GM18519 (cell line): ENCODE measurements around the gene SNX9.
"Not testable (repeated sequence)": the region's sequence is repeated elsewhere in the genome, so short reads cannot be mapped to it uniquely, and the experiment has no call there.

Source experiments
- ATAC-seq: cut with Tn5 transposase; IDR thresholded peaks from one replicate; pipeline ENCODE4 v1.9.1; 2021; ENCODE audit warnings: mild to moderate bottlenecking, moderate library complexity; ENCODE audit not compliant: unreplicated experiment, low FRiP score

Gene SNX9

DNA sequence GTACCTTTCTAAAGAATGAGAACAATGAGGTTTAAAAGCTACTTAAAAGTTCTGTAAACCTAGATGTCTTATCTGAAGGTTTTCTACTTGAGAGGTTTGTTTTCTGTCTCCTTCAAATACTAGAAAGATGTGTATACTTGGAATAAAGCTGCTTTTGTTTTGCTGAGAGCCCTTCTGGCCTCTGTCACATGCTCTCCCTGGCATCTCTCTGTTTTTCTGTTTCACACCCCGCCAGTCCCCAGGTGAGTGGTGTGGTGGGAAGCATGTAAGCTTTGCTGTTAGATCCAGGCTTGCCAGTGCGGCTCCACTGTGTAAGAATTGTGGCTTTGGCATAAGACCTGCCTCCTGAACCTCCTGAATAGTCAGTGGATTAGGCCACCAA lies 56.8 kb downstream of the SNX9 start:
- ATAC-seq: peak; percentile 23

- no peak for ATAC-seq
These were observed 57.5 kb downstream of the SNX9 start for GRCh38 chr6:157880534-157880933.

DNA sequence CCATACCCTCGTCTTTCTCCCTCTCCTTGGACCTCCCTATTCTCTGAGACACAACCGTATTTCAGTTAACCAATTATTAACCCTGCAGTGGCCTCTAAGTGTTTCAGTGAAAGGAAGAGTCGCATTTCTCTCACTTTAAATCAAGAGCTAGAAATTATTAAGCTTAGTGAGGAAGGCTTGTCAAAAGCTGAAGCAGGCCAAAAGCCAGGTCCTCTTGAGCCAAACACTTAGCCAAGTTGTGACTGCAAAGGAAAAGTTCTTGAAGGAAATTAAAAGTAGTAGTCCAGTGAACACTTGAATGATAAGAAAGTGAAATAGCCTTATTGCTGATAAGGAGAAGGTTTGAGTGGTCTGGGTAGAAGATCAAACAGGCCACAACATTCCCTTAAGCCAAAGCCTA lies 58.3 kb downstream of the SNX9 start:
- ATAC-seq: no peak

- no peak for ATAC-seq
These were observed 61.7 kb downstream of the SNX9 start for GRCh38 chr6:157884756-157885155.

GRCh38 chr6:157885211-157885788 lies 62.3 kb downstream of the SNX9 start:
- no peak for ATAC-seq

DNA sequence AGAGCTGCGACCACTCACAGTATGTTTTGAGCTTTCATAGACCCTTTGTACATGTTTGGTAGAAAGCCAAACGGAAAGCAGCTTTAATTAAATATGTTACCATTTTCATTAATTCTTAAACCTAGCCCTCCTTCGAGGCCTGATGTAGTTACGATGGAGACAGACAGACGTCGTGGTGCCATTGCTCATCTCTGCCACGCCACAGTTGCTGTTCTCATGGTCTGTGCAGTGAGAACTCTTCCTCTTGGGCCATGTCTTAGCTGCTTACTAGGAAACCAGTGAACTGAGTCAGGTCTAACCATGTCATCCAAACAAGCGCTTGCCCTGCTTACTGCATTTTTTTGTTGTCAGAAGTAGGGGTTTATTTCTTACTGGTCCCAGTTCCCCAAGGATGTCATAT lies 62.8 kb downstream of the SNX9 start:
- ATAC-seq: no peak

- ATAC-seq: no peak
These were observed 64.8 kb downstream of the SNX9 start for GRCh38 chr6:157887892-157888291.

DNA sequence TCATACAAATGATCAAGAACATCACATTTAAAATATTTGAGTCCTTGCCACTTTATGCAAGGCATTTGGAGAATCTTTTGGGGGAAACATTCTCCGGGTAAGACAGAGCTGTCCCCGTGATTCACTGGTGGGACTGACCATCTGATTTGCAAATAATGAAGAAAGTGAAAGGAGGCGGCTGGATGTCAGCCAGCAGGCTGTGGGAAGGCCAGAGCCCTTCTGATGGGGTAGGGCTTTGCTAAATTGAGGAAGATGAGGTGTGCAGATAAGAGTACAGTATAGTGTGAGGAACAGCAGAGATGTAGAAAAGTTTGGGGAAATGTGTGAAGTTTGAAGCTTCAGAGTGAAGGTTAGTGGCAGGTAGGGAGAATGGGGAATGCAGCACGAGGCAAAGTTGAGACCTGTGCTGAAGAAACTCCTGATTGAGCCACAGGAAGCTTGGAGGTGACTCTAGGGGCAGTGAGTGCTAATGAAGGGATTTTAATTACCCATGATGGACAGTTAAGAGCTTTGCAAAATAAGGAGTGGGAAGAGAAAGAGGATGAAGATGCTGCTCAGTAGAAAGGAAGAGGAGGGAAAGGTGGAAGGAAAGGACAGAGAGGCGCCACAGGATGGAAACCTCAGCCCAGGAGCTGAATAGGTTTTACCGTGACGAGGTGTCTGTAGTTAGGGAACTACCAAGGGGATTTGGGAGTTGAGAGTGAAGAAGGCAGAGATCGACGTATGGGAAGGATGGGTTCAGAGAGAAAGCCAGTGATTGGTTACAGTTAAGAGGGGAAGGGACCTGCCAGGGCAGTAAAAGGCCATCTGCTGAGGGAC lies 68.7 kb downstream of the SNX9 start:
- no peak for ATAC-seq

- ATAC-seq: no peak
These were observed 69.4 kb downstream of the SNX9 start for GRCh38 chr6:157892363-157892877.

GRCh38 chr6:157893238-157893637 lies 70.2 kb downstream of the SNX9 start:
- no peak for ATAC-seq

DNA sequence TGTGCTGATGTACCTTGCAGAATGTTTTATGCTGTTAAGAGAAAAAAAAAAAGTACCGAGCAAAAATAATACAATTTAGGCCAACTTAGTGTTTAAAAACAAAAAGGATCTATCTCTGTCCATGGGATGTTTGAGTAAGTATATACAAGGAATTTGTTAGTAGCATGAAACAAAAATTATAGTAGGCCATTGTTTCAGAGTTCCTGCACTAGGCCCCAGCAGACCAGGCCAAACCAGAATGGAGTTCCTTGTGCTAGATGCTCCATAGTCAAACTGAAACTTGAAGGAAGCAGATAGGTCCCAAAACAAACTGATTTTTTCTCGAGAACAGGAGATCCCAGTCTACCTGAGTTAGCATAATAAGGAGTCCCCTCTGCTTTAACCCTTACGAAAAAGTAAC lies 72.5 kb downstream of the SNX9 start:
- ATAC-seq: no peak

- ATAC-seq: no peak
These were observed 73.9 kb downstream of the SNX9 start for GRCh38 chr6:157896932-157897331.

- ATAC-seq: no peak
These were observed 75.1 kb downstream of the SNX9 start for GRCh38 chr6:157898169-157898568.

- no peak for ATAC-seq
These were observed 75.6 kb downstream of the SNX9 start for GRCh38 chr6:157898640-157899039.

DNA sequence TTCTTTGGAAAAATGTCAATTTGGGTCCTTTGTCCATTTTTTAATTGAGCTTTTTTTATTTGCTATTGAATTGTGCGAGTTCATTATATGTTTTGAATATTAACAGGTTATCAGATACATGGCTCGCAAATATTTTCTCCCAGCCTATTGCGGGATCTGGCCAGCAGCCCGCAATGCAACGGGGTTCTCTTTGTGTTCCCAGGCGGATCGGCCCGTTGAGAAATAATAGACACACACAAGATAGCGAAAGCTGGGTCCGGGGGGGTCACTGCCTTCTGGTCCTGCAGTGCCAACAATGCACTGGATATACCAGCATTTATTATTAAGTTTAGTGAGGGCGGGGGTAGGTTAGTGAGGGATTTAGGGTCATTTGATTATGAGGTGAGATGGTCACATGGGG lies 77.2 kb downstream of the SNX9 start:
- ATAC-seq: not testable (repeated sequence)

DNA sequence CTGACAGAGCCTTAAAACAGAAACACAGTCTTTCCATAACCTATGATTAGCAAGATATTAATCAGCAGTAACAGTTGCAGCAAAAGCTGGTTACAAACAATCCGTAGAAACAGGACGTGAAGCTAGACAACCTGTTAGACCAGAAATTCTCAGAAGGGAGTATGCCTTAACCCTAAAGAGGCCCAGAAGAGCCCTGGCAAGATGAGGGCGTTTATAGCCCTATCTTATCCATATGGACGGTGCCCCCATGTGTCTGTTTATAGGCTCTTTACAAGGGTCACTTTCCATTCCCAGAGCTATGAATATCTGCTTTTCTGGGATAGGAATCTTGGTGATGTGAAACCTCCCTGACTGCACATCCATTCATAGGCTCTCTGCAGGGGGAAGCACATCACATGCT lies 77.7 kb downstream of the SNX9 start:
- not testable (repeated sequence) for ATAC-seq

- no peak for ATAC-seq
These were observed 82.0 kb downstream of the SNX9 start for GRCh38 chr6:157904999-157905398.

GRCh38 chr6:157905590-157906342 lies 82.7 kb downstream of the SNX9 start:
- ATAC-seq: no peak

- no peak for ATAC-seq
These were observed 83.6 kb downstream of the SNX9 start for GRCh38 chr6:157906537-157907061.

DNA sequence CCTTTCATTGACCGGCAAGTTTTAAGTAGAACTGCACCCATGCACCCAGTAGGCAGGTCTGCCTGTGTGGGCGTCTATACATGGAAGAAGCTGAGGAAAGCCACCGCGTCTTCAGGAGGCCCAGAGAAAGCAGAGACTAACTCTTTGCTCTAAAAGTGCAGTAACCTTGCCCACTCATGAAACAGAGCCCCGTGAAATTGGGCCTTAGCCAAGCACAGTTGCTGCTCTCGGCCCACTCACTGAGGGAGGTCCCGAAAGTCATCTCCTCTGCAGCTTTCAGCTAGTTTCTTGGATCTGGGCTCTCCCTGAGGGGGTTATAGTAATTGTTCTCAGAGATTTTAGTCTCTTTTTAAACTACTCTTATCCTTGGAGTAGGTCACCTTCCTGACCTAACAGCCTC lies 84.6 kb downstream of the SNX9 start:
- no peak for ATAC-seq
